Dendritic cell treated with granulocyte-macrophage colony-stimulating factor and Interleukin-4, amounts not matched to agents 40 ng/mL and 50 ng/mL, for 4 days (primary cell): ENCODE results near the gene SLC1A1.

ENCODE experiments used
- H3K27ac Mint-ChIP-seq: one replicate; pipeline ENCODE4 v1.8.0; 2022; ENCODE audit warnings: mild to moderate bottlenecking, mixed read lengths
- H3K27me3 Mint-ChIP-seq: one replicate; pipeline ENCODE4 v1.8.0; 2022; ENCODE audit warnings: mild to moderate bottlenecking, mixed read lengths
- H3K36me3 Mint-ChIP-seq: one replicate; pipeline ENCODE4 v1.8.0; 2022; ENCODE audit warnings: low read depth, mixed read lengths
- H3K4me1 Mint-ChIP-seq: one replicate; pipeline ENCODE4 v1.8.0; 2022; ENCODE audit warnings: low read depth, mixed read lengths
- H3K4me3 Mint-ChIP-seq: one replicate; pipeline ENCODE4 v1.8.0; 2022; ENCODE audit warnings: mild to moderate bottlenecking, moderate library complexity, mixed read lengths
- H3K9me3 Mint-ChIP-seq: one replicate; pipeline ENCODE4 v1.8.0; 2022; ENCODE audit warnings: mixed read lengths
- intact Hi-C: fragments of 100-400 bp; cut with micrococcal nuclease; formaldehyde crosslinking; loops from one replicate; pipeline ENCODE4 v1.15.0; 2022

The SLC1A1 gene

DNA sequence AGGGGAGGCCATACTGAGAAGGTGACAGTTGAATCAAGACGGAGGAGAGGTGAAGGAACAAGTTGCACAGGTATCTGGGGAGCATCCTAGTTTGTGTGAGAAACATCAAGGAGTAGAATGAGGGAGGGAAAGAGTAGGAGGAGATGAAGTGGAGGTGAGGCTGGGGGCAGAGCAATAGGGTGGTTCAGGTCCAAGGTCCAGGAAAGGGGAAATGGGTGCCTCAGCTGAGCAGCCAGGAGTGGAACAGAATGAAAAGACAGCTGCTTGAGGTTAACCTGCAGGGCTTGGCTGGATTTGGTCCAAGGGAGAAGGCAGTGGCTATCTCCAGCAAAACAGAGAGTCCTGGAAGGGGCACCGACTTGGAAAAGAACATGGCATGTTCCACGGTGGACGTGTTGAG, 5.3 kb downstream of the SLC1A1 start:
- intact Hi-C loops: no loop called here
- H3K27ac Mint-ChIP-seq: no peak overlapping the region
- H3K27me3 Mint-ChIP-seq: peaks cover 42% of the 10 kb centered on the region
- H3K4me1 Mint-ChIP-seq: peaks cover 7% of the 10 kb centered on the region
- no peaks in the 10 kb centered on the region for H3K9me3 Mint-ChIP-seq
- no peaks in the 10 kb centered on the region for H3K36me3 Mint-ChIP-seq
- H3K4me3 Mint-ChIP-seq: no peak overlapping the region

DNA sequence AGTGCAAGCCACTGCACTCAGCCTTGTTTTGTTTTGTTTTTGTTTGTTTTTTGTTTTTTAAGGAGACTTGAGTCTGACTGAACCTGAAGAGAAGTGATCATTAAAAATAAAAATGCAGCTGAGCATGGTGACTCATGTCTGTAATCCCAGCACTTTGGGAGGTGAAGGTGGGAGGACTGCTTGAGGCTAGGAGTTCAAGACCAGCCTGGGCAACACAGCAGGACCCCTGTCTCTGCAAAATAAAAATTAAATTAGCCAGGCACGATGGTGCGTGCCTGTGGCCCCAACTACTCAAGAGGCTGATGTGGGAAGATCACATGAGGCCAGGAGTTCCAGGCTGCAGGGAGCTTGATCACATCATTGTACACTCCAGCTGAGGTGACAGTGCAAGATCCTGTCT, 6.2 kb downstream of the SLC1A1 start:
- no peak overlapping the region for H3K4me3 Mint-ChIP-seq
- H3K27me3 Mint-ChIP-seq: peaks cover 33% of the 10 kb centered on the region
- H3K27ac Mint-ChIP-seq: no peak overlapping the region
- no peaks in the 10 kb centered on the region for H3K36me3 Mint-ChIP-seq
- intact Hi-C loops: no loop called here
- H3K4me1 Mint-ChIP-seq: no peaks in the 10 kb centered on the region
- H3K9me3 Mint-ChIP-seq: no peaks in the 10 kb centered on the region

DNA sequence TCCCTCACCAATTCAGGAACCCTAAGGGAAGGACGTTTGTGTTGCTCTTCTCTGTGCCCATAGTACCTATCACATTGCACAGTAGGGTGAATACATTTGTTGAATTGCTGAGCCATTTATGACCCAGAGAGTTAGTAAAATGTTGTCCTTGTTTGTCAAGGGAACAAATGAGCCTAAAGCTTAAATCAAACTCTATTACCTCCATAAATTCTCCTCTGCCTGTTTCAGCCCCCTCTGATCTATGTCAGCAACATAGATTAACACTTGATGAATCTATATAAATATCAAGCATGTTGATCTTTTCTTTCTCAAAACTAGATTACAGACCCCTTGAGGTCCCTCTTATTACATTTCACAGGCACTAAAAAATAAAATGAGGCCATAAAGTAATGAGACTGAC, 7.1 kb downstream of the SLC1A1 start:
- no peak overlapping the region for H3K27ac Mint-ChIP-seq
- intact Hi-C loops: no loop called here
- H3K4me1 Mint-ChIP-seq: no peaks in the 10 kb centered on the region
- peaks cover 24% of the 10 kb centered on the region for H3K27me3 Mint-ChIP-seq
- H3K9me3 Mint-ChIP-seq: no peaks in the 10 kb centered on the region
- no peak overlapping the region for H3K4me3 Mint-ChIP-seq
- no peaks in the 10 kb centered on the region for H3K36me3 Mint-ChIP-seq

- H3K36me3 Mint-ChIP-seq: no peaks in the 10 kb centered on the region
- intact Hi-C loops: no loop called here
- H3K27me3 Mint-ChIP-seq: peaks cover 19% of the 10 kb centered on the region
These were observed 7.6 kb downstream of the SLC1A1 start for GRCh38 chr9:4497855-4498254.

DNA sequence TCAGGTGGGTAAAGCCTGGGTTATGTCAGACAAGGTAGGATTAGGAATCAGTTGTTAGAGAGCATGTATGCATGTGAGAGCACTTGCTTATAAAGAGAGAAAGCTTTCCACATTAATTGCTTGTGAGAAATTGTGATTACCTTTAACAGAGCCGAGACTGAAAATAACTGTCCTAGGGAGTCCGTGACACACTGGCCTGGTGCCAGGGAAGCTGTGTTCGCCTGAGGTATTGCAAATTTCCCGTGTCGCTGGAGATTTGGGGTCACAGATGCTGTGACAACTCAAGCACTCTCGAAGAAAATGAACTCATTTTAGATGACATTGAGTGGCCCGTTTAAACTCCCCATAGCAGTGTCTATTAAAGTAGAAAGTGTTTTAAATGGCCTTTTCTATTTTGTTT, 9.6 kb downstream of the SLC1A1 start:
- no peak overlapping the region for H3K4me3 Mint-ChIP-seq
- H3K27me3 Mint-ChIP-seq: peaks cover 14% of the 10 kb centered on the region
- intact Hi-C loops: no loop called here
- no peaks in the 10 kb centered on the region for H3K36me3 Mint-ChIP-seq
- H3K9me3 Mint-ChIP-seq: no peaks in the 10 kb centered on the region
- H3K27ac Mint-ChIP-seq: no peak overlapping the region
- H3K4me1 Mint-ChIP-seq: no peaks in the 10 kb centered on the region

More at GRCh38 chr9:4497855-4498254, 7.6 kb downstream of the SLC1A1 start:
- no peaks in the 10 kb centered on the region for H3K9me3 Mint-ChIP-seq
- H3K4me3 Mint-ChIP-seq: no peak overlapping the region
- no peak overlapping the region for H3K27ac Mint-ChIP-seq
- no peaks in the 10 kb centered on the region for H3K4me1 Mint-ChIP-seq

DNA sequence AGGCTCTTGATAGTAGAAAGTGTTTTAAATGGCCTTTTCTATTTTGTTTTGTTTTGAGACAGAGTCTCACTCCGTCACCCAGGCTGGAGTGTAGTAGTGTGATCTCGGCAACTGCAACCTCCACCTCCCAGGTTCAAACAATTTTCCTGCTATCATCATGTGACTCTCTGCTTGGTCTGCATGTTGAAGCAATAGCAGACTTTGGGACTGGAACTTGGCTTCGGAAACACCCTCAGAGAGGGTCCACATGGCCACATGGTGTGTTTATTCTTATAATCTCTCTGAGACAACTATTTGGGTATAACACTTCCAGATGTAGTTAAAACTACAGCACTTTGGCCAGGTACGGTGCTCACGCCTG, 10.9 kb downstream of the SLC1A1 start:
- intact Hi-C loops: no loop called here
- peaks cover 4% of the 10 kb centered on the region for H3K27me3 Mint-ChIP-seq
- H3K27ac Mint-ChIP-seq: no peak overlapping the region

GRCh38 chr9:4502444-4502843, 12.2 kb downstream of the SLC1A1 start:
- Mint-ChIP-seq H3K9me3 (no peaks in the 10 kb centered on the region), H3K4me1 (no peaks in the 10 kb centered on the region), H3K27me3 (no peaks in the 10 kb centered on the region), H3K27ac (no peak overlapping the region), H3K4me3 (no peak overlapping the region), H3K36me3 (no peaks in the 10 kb centered on the region)
- intact Hi-C loops: no loop called here

More for the DNA sequence above, 10.9 kb downstream of the SLC1A1 start:
- no peaks in the 10 kb centered on the region for H3K9me3 Mint-ChIP-seq
- H3K36me3 Mint-ChIP-seq: no peaks in the 10 kb centered on the region
- no peak overlapping the region for H3K4me3 Mint-ChIP-seq
- no peaks in the 10 kb centered on the region for H3K4me1 Mint-ChIP-seq

DNA sequence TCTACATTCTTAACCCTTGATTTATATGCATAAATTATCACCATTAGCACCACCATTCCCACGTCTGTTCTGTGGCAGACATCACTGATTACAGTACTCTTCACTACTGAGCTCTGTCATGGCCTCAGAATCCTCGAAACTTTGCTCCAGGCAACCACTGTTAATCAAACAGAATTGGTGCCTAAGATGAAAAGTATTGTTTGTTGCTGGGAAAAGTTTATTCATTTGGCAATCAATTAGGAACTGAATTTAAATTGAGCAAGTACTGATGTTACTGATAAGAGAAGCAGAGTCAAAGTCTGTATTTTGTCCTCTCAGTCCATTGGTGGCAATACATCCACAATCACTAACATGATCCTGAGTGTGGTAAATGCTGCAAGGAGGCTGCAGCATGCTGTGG, 12.8 kb downstream of the SLC1A1 start:
- intact Hi-C loops: no loop called here
- H3K4me1 Mint-ChIP-seq: no peaks in the 10 kb centered on the region
- H3K27me3 Mint-ChIP-seq: no peaks in the 10 kb centered on the region
- H3K27ac Mint-ChIP-seq: no peak overlapping the region
- no peaks in the 10 kb centered on the region for H3K9me3 Mint-ChIP-seq
- H3K36me3 Mint-ChIP-seq: no peaks in the 10 kb centered on the region
- no peak overlapping the region for H3K4me3 Mint-ChIP-seq

DNA sequence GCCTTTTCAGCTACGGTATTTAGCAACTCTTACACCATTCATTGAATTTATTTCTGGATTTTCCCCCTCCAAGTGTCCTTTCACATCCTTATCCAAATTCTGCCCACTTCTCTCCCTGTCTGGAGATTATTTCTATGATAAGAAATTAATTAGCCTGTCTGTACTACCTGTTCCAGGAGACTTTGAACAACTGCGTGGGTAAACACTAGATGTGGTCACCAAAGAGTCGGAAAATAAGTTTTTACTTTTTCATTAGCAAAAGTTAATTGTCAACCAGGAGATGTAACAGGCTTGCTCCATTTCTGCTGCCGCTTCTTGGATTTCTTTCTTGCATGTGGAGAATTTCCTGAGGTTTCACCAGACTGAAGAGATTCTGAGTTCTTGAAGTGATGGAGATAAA, 14.0 kb downstream of the SLC1A1 start:
- no peak overlapping the region for H3K4me3 Mint-ChIP-seq
- intact Hi-C loops: no loop called here
- H3K27ac Mint-ChIP-seq: no peak overlapping the region
- H3K27me3 Mint-ChIP-seq: no peaks in the 10 kb centered on the region
- H3K36me3 Mint-ChIP-seq: no peaks in the 10 kb centered on the region
- no peaks in the 10 kb centered on the region for H3K9me3 Mint-ChIP-seq
- H3K4me1 Mint-ChIP-seq: no peaks in the 10 kb centered on the region

- H3K9me3 Mint-ChIP-seq: no peaks in the 10 kb centered on the region
- no peak overlapping the region for H3K27ac Mint-ChIP-seq
- intact Hi-C loops: no loop called here
- no peak overlapping the region for H3K4me3 Mint-ChIP-seq
- no peaks in the 10 kb centered on the region for H3K27me3 Mint-ChIP-seq
- H3K4me1 Mint-ChIP-seq: no peaks in the 10 kb centered on the region
- H3K36me3 Mint-ChIP-seq: no peaks in the 10 kb centered on the region
These were observed 16.2 kb downstream of the SLC1A1 start for GRCh38 chr9:4506490-4506889.

DNA sequence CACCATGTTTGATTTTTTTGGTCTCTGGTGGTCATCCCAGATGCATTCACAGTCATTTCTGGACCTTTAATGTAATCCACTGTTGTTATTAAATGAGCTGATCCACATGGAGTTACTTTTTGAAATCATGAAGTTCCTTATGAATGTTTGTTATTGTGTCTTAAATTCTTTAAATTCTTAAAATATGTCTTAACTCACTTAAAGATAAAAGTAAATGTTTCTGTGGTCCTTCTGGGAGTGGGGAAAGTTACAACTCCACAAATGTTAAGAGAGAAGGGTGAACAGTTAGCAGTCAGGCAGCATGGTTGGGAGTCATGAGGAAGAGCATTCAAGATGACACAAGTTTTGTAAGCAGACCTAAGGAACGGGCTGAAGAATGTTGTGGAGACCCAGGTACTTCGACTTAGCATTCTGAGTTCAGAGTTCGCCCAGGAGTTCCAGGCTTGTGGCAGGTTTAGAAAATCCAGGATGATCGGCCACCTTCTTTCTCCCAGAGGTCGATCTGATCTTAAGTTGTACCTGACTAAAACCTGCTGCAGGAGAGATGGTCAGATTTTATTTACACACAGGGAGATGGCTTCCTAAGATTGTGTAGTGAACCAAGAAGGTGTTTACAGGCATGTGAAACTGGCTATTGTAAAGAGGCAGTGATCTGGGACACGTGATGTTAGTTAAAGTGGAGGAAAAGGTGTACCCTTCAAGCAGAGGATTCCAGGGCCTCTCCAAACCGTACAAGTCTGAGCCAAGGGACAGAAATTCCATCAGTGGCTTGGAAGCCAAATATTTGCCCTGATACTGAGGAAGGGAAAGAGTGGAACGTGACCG, 17.2 kb downstream of the SLC1A1 start:
- Mint-ChIP-seq H3K9me3 (no peaks in the 10 kb centered on the region), H3K4me3 (no peak overlapping the region), H3K27ac (no peak overlapping the region), H3K4me1 (no peaks in the 10 kb centered on the region), H3K27me3 (peaks cover 4% of the 10 kb centered on the region), H3K36me3 (no peaks in the 10 kb centered on the region)
- intact Hi-C loops: no loop called here

DNA sequence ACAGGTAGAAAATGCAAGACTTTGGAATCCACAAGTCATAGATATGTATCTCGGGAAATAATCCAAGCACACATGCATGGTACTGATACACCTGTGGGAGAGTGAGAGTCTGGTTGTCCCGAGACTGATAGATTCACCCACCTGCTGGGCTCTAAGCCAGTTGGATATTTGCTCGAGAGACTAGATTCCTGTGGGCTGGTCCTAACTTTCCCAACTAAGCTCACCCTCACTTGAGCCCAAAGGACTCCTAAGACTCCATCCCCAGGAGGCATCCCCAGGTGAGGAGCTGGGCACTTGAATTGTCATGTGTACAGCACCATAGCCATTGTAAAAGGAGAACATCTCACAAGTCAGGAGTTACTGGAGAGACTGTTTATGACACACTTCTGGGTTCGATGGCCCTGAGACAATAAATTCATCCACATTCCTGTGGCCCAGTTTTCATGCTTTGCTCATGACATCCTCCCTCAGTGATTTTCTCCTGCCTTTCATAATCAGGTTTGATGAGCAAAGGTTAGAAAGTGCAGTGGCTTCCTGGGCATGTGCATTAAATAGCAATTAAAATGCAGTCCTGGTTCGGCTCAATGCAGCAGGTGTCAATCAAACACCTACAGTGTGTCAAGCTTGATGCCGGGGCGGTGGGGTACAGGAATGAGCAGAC, 18.1 kb downstream of the SLC1A1 start:
- H3K27ac Mint-ChIP-seq: no peak overlapping the region
- H3K4me1 Mint-ChIP-seq: no peaks in the 10 kb centered on the region
- no peak overlapping the region for H3K4me3 Mint-ChIP-seq
- no peaks in the 10 kb centered on the region for H3K36me3 Mint-ChIP-seq
- intact Hi-C loops: no loop called here
- H3K27me3 Mint-ChIP-seq: peaks cover 4% of the 10 kb centered on the region
- H3K9me3 Mint-ChIP-seq: no peaks in the 10 kb centered on the region

DNA sequence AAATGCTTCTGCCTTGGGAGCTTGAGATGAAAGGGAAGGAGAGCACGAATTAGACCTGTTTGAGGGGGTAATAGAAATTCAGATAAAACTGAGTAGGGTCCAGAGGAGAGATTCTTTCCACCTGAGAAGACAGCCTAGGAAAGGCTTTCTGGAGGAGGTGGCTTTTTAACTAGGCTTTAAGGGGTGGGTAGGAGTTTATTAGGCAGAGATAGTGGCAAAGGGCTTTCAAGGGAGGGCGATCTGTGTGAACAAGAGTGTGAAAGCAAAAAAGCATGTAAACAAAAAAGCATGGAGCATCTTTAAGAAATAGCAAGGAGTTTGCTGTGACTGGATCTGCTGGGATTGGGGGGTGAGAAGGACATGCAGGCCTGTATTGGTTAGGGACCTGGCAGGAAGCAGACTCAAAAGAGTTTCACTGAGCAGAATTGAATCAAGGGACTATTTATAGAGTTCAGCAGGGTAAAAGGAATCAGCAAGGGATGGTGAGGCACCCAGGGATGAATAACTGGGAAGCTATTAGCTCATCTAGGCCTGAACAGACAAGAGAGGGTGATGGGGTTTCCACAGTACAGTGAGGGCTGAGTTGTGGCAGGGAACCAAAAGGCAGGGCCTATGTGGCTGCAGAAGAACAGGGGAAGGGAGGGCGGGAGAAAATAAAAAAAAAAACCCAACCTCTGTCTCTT, 18.8 kb downstream of the SLC1A1 start:
- Mint-ChIP-seq H3K27ac (no peak overlapping the region), H3K4me3 (no peak overlapping the region), H3K4me1 (no peaks in the 10 kb centered on the region), H3K27me3 (peaks cover 4% of the 10 kb centered on the region), H3K36me3 (no peaks in the 10 kb centered on the region), H3K9me3 (no peaks in the 10 kb centered on the region)
- intact Hi-C loops: no loop called here

GRCh38 chr9:4509590-4509984, 19.3 kb downstream of the SLC1A1 start:
- Mint-ChIP-seq H3K36me3 (no peaks in the 10 kb centered on the region), H3K4me3 (no peak overlapping the region), H3K27ac (no peak overlapping the region), H3K27me3 (peaks cover 4% of the 10 kb centered on the region), H3K4me1 (no peaks in the 10 kb centered on the region), H3K9me3 (no peaks in the 10 kb centered on the region)
- intact Hi-C loops: no loop called here
